ENCODE measurements around the gene IGSF21. TPM values are rescaled to one million over a fixed set of nuclear protein-coding genes. Genes with fewer than 3 reads are reported as not detected.

IGSF21 gene
- polyA plus RNA-seq, 3 donors, result not detected

DNA sequence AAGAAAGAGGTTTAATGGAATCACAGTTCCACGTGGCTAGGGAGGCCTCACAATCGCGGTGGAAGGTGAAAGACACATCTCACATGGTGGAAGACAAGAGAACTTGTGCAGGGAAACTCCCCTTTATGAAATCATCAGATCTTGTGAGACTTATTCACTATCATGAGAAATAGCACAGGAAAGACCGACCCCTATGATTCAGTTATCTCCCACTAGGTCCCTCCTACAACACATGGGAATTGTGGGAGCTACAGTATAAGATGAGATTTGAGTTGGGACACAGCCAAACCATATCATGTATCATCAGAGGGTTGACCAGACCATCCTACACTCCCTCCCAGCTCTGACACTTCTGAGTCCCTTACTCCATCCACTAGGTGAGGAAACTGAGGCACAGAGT lies 229.2 kb downstream of the IGSF21 start:
- Histone ChIP-seq H3K4me3 (replicated peaks in 1 of 3; ENCODE audit: low read depth in 2 of 3, low read length in 3 of 3) (no peak overlapping the region), H3K9me3 (replicated peaks in 1 of 2; ENCODE audit: control insufficient read depth in 1 of 2, insufficient read depth in 1 of 2, low read length in 2 of 2) (no peaks in the 10 kb centered on the region), H3K4me2 (replicated peaks; ENCODE audit: extremely low read depth, low read length, poor library complexity, severe bottlenecking) (no peak overlapping the region), H2AFZ (ENCODE audit: insufficient read depth, low read depth, low read length, poor library complexity, severe bottlenecking) (no peak overlapping the region), H3K27me3 (ENCODE audit: control insufficient read depth in 2 of 2, insufficient read depth in 2 of 2, low read length in 2 of 2) (no peaks in the 10 kb centered on the region), H3K4me1 (ENCODE audit: control insufficient read depth in 1 of 2, insufficient read depth in 2 of 2, low read length in 2 of 2) (no peaks in the 10 kb centered on the region), H3K27ac (ENCODE audit: low read depth in 1 of 2, low read length in 2 of 2) (no peak overlapping the region), H4K20me1 (ENCODE audit: insufficient read depth, low read length) (no peaks in the 10 kb centered on the region), H3K9ac (ENCODE audit: insufficient read depth, low read length, poor library complexity, severe bottlenecking) (no peak overlapping the region), H3K79me2 (ENCODE audit: insufficient read depth, low read length) (no peaks in the 10 kb centered on the region), H3K36me3 (replicated peaks in 1 of 2; ENCODE audit: control insufficient read depth in 1 of 2, insufficient read depth in 2 of 2, low read length in 2 of 2) (no peaks in the 10 kb centered on the region)
- Mint-ChIP-seq H3K4me1 (no peaks in the 10 kb centered on the region), H3K9me3 (peaks cover 0 to 4% (median 0%) of the 10 kb centered on the region in 7 donors), H3K4me3 (no peak overlapping the region), H3K27me3 (ENCODE audit: low read depth in 3 of 3) (peaks cover 2 to 4% (median 4%) of the 10 kb centered on the region in 3 donors), H3K36me3 (no peaks in the 10 kb centered on the region), H3K27ac (no peak overlapping the region)
- WGBS (ENCODE audit: insufficient coverage), result no CpG with 5 or more reads among the region's 4 CpGs
- intact Hi-C loops (cut with micrococcal nuclease), result no loop called here
- TF ChIP-seq CTCF (IDR thresholded peaks at IDR 0.05), result no peak
- no peak for DNase-seq

GRCh38 chr1:18337757-18338156 lies 230.2 kb downstream of the IGSF21 start:
- no peaks in the 10 kb centered on the region for H3K79me2 ChIP-seq (ENCODE audit: insufficient read depth, low read length)
- no peaks in the 10 kb centered on the region for H3K4me1 Mint-ChIP-seq
- H3K27ac Mint-ChIP-seq, result peak overlapping the region in 1 of 7 donors; percentile 15
- no peak overlapping the region for H3K9ac ChIP-seq (ENCODE audit: insufficient read depth, low read length, poor library complexity, severe bottlenecking)
- intact Hi-C loops (cut with micrococcal nuclease), result no loop called here
- TF ChIP-seq CTCF (IDR thresholded peaks at IDR 0.05), result no peak
- no peak overlapping the region for H3K27ac ChIP-seq (ENCODE audit: low read depth in 1 of 2, low read length in 2 of 2)
- no peak overlapping the region for H2AFZ ChIP-seq (ENCODE audit: insufficient read depth, low read depth, low read length, poor library complexity, severe bottlenecking)
- WGBS (ENCODE audit: insufficient coverage), result 83% methylated on average over 1 of the region's 9 CpGs
- no peaks in the 10 kb centered on the region for H3K4me1 ChIP-seq (ENCODE audit: control insufficient read depth in 1 of 2, insufficient read depth in 2 of 2, low read length in 2 of 2)
- no peak overlapping the region for H3K4me3 Mint-ChIP-seq
- H3K36me3 ChIP-seq (replicated peaks in 1 of 2; ENCODE audit: control insufficient read depth in 1 of 2, insufficient read depth in 2 of 2, low read length in 2 of 2), result no peaks in the 10 kb centered on the region
- H3K4me2 ChIP-seq (replicated peaks; ENCODE audit: extremely low read depth, low read length, poor library complexity, severe bottlenecking), result no peak overlapping the region
- no peaks in the 10 kb centered on the region for H4K20me1 ChIP-seq (ENCODE audit: insufficient read depth, low read length)
- DNase-seq, result no peak
- no peak overlapping the region for H3K4me3 ChIP-seq (replicated peaks in 1 of 3; ENCODE audit: low read depth in 2 of 3, low read length in 3 of 3)
- peaks cover 0 to 4% (median 0%) of the 10 kb centered on the region in 7 donors for H3K9me3 Mint-ChIP-seq
- H3K27me3 Mint-ChIP-seq (ENCODE audit: low read depth in 3 of 3), result peaks cover 2 to 4% (median 4%) of the 10 kb centered on the region in 3 donors
- H3K27me3 ChIP-seq (ENCODE audit: control insufficient read depth in 2 of 2, insufficient read depth in 2 of 2, low read length in 2 of 2), result no peaks in the 10 kb centered on the region
- no peaks in the 10 kb centered on the region for H3K9me3 ChIP-seq (replicated peaks in 1 of 2; ENCODE audit: control insufficient read depth in 1 of 2, insufficient read depth in 1 of 2, low read length in 2 of 2)
- no peaks in the 10 kb centered on the region for H3K36me3 Mint-ChIP-seq
